Activated naive CD8-positive, alpha-beta T cell (primary cell): Measurements from ENCODE around the gene NXPE1.

ENCODE experiments used
- H3K27ac Mint-ChIP-seq: one replicate; pipeline ENCODE4 v1.8.0; 2021; ENCODE audit warnings: mixed read lengths
- H3K27me3 Mint-ChIP-seq: one replicate; pipeline ENCODE4 v1.8.0; 2021; ENCODE audit warnings: mixed read lengths
- H3K36me3 Mint-ChIP-seq: one replicate; pipeline ENCODE4 v1.8.0; 2021; ENCODE audit warnings: mixed read lengths
- H3K4me1 Mint-ChIP-seq: one replicate; pipeline ENCODE4 v1.8.0; 2021; ENCODE audit warnings: low read depth, mixed read lengths
- H3K4me3 Mint-ChIP-seq: one replicate; pipeline ENCODE4 v1.8.0; 2021; ENCODE audit warnings: mild to moderate bottlenecking, mixed read lengths
- H3K9me3 Mint-ChIP-seq: one replicate; pipeline ENCODE4 v1.8.0; 2021; ENCODE audit warnings: low read depth, mixed read lengths

Gene NXPE1

DNA sequence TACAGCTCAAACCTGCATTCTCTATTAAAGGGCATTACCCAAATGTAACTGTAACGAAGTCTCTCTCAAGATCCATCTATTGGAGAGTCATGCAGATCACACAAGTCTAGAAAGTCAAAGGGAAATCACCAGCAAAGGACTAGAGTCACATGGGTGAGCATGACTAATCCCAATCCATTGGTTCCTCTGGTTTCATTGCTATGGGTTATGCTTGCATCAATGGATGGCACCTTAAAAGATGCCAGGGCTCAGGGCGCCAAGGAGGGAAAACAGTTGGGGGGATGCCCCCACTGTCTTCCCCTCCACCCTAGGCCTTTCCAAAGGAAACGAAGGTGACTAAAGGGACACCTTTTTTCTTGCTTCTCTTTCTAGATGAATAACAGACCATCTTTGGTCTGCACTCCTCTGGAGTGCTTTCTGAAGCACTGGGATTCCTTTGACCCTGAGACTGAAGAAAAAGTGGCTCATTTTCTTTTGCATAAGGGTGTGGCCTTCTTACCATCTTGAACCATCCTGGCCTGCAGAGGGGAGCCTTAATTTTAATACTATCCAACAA lies 27.8 kb upstream of the NXPE1 start:
- Mint-ChIP-seq H3K27ac (no peak overlapping the region), H3K36me3 (peaks cover 13% of the 10 kb centered on the region), H3K27me3 (peaks cover 6% of the 10 kb centered on the region), H3K9me3 (peaks cover 24% of the 10 kb centered on the region), H3K4me3 (no peak overlapping the region), H3K4me1 (no peaks in the 10 kb centered on the region)

DNA sequence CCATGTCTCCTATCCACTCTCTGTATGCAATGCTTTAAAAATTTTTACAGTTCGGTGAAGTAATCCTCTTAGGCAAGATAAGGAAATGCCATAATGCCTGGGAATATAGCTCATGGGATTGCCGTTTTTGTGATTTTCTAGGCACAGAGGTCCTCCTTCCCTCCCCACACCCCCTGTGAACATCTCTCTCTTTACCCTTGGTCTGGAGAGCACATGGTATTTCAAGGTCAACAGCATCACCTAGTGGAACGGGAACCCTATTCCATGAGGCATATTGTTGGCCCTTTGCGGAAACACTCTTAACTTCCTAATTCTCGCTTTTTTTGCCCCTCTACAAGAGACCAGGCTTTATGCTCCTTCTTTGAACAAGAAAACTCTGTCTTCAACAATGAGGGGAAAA lies 27.1 kb upstream of the NXPE1 start:
- Mint-ChIP-seq H3K36me3 (peaks cover 13% of the 10 kb centered on the region), H3K9me3 (peaks cover 24% of the 10 kb centered on the region), H3K4me1 (no peaks in the 10 kb centered on the region), H3K27ac (no peak overlapping the region), H3K4me3 (no peak overlapping the region), H3K27me3 (no peaks in the 10 kb centered on the region)

DNA sequence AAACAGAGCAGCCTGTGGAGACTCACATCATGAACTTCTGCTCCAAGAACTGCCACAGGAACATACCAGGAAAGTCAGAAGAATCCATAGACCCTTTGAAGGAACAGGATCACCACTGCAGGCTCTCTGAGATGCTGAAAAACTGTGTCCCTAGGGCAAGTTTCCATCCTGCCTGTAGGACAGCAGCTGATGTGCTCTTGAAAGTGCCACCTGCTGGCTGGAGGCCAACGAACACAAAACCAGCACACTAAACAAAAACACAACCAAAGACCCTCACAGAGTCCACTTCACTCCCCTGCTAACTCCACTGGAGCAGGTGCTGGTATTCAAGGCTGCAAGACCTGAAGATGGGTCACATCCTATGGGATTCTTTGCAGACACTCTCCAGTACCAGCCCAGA lies 12.0 kb upstream of the NXPE1 start:
- Mint-ChIP-seq H3K4me3 (no peak overlapping the region), H3K9me3 (peaks cover 22% of the 10 kb centered on the region), H3K27ac (no peak overlapping the region), H3K36me3 (no peaks in the 10 kb centered on the region), H3K27me3 (peaks cover 13% of the 10 kb centered on the region), H3K4me1 (no peaks in the 10 kb centered on the region)

DNA sequence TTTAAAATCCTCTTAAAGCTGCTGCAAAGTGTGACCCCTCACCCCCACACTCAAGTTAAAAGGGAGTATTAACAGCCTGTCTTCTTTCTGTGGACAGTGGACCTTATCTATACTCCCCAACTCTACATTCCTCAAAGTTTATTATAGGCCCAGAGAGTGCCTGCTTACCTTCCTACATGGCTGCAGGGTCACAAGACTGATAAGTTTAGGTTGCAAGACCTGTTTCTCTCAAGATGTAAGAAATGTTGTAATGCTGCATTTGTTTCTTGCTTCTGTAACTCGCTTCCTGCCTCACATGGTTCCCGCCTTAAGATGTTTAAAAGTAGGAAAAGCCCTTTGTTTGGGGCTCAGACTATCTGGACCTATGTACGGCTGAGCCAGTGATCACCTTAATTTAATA lies 10.1 kb upstream of the NXPE1 start:
- H3K9me3 Mint-ChIP-seq, result peaks cover 13% of the 10 kb centered on the region
- H3K36me3 Mint-ChIP-seq, result no peaks in the 10 kb centered on the region
- no peaks in the 10 kb centered on the region for H3K4me1 Mint-ChIP-seq
- peaks cover 13% of the 10 kb centered on the region for H3K27me3 Mint-ChIP-seq
- no peak overlapping the region for H3K4me3 Mint-ChIP-seq
- H3K27ac Mint-ChIP-seq, result no peak overlapping the region

DNA sequence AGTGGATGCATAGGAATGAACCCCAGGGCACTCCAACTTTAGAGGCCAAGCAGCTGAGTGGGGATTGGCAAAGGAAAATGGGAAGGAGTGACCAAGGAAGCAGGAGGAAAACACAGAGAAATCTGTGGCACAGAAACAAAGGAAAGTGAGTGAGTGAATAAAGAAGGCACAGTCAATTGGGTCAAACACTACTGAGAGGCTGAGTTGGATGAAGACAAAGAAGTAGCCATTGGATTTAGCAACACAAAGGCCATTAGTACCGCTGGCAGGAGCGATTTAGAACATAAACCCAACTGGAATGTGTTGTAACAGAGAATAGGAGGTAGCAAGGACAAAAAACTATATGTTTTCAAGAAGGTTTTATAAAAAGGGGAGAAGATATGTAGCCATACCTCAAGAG lies 6.6 kb upstream of the NXPE1 start:
- Mint-ChIP-seq H3K36me3 (peaks cover 2% of the 10 kb centered on the region), H3K27me3 (peaks cover 3% of the 10 kb centered on the region), H3K4me1 (no peaks in the 10 kb centered on the region), H3K9me3 (no peaks in the 10 kb centered on the region), H3K27ac (no peak overlapping the region), H3K4me3 (no peak overlapping the region)

DNA sequence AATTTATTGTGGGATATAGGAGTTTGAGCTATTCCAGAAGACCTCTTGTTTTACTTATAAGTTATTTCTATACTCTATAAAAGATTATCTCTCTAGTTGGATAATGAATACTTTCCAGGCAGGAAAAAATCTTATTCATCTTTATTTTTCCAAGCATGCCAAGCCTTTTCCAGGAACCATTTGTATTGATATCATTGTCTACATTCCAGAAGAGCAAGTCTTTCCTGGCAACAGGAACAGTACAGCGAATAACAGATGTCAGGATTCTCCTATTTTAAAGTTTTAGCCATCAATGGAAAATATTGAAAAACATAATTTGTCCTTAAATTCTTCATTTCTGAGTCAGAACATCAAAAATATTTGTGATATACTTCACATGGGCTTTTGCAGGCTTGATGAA lies 5.2 kb upstream of the NXPE1 start:
- no peaks in the 10 kb centered on the region for H3K9me3 Mint-ChIP-seq
- no peaks in the 10 kb centered on the region for H3K4me1 Mint-ChIP-seq
- H3K36me3 Mint-ChIP-seq, result peaks cover 2% of the 10 kb centered on the region
- H3K4me3 Mint-ChIP-seq, result no peak overlapping the region
- no peak overlapping the region for H3K27ac Mint-ChIP-seq
- H3K27me3 Mint-ChIP-seq, result no peaks in the 10 kb centered on the region

DNA sequence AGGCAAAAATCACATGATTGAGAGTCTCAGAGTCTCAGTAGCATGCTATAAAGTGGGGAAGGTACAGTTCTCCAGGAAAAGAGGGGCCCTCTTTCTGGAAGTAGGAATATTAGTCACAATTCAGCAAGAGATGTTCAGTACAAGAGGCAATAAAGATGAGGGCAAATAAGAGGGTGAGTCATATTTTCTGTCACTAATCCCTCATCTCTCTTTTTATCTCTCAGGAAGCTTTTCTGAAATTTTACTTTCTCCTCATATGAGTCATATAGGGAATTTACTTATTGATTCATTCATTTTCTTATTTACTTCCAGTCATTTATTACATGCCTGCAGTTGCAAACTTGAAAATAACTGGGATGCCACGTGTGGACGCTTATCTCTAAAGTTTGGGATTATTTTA lies 3.4 kb upstream of the NXPE1 start:
- Mint-ChIP-seq H3K9me3 (no peaks in the 10 kb centered on the region), H3K4me3 (no peak overlapping the region), H3K27ac (no peak overlapping the region), H3K36me3 (peaks cover 2% of the 10 kb centered on the region), H3K27me3 (peaks cover 1% of the 10 kb centered on the region), H3K4me1 (no peaks in the 10 kb centered on the region)

DNA sequence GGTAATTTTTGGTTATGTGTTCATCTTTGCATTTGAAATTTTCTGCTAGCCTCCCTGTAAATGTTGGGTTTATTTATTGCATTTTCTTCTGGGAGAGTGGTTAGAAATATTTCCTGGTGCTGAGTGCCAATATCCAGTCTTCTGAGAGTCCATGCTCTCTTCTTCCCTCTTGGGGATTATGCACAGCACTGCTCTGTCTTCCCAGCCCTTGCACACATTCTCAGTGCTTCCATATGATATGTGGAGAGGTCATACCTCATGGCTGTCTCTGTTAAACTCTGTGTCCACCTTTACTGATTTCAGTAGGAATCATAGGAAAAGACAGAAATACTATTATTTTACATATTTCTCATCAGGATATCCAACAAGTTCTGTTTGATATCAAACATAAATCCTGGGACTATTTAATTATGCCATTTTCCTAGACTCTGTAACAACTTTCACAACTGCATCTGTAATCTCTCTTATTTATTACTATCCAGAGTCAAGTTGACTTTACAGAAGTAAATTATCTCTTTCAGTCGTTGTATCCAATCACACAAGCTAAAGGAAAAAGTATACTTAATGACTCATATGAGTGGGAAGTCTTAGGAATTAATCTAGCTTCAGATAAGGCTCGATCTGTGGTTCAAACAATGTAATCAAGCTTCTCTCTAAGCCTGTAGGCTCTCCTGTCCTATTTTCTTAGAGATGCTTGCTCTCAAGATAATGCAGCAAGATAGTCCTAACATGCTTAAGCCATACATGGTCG lies 2.7 kb upstream of the NXPE1 start:
- Mint-ChIP-seq H3K9me3 (no peaks in the 10 kb centered on the region), H3K36me3 (peaks cover 2% of the 10 kb centered on the region), H3K27ac (no peak overlapping the region), H3K4me1 (no peaks in the 10 kb centered on the region), H3K27me3 (peaks cover 1% of the 10 kb centered on the region), H3K4me3 (no peak overlapping the region)

DNA sequence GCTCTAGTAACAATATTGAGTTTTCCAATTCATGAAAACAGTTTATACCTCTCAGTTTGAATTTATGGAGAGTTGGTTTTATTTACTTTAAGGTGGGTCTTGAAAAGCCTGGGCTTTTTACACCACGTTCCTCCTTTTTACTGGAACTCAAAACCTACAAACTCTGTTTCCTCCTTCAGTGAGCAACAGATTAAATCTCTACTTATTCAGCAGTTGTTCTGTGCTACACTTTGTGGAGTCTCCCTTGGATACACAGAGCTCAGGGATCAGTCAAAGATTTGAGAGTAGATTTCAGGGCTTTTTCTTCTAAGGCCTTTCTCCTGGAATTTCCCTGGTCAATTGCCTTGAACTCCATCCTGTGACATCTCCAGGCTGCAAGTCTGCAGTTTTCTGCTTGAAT lies 3.5 kb downstream of the NXPE1 start:
- Mint-ChIP-seq H3K4me1 (no peaks in the 10 kb centered on the region), H3K27ac (no peak overlapping the region), H3K36me3 (no peaks in the 10 kb centered on the region), H3K27me3 (peaks cover 1% of the 10 kb centered on the region), H3K4me3 (no peak overlapping the region), H3K9me3 (no peaks in the 10 kb centered on the region)

DNA sequence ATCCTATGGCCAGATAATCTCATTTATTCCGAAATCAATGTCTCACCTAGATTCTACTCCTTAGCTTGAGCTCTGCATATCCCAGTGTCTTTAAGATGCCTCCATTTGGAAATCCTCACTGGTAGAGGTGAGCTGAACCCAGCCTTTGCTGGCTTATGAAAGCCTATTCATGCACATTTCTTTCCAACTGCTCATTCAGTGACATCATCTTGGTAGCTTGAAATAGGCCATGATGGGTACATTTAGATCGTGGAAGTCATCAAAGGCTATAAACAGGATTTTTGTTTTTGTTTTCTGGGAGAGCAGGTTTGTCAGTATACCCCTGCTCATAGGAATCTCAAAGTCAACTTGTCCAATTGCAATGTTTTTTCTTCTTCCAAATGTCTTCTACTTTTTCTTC lies 6.0 kb downstream of the NXPE1 start:
- no peaks in the 10 kb centered on the region for H3K27me3 Mint-ChIP-seq
- no peaks in the 10 kb centered on the region for H3K36me3 Mint-ChIP-seq
- H3K4me1 Mint-ChIP-seq, result no peaks in the 10 kb centered on the region
- H3K9me3 Mint-ChIP-seq, result no peaks in the 10 kb centered on the region
- H3K27ac Mint-ChIP-seq, result no peak overlapping the region
- H3K4me3 Mint-ChIP-seq, result no peak overlapping the region

DNA sequence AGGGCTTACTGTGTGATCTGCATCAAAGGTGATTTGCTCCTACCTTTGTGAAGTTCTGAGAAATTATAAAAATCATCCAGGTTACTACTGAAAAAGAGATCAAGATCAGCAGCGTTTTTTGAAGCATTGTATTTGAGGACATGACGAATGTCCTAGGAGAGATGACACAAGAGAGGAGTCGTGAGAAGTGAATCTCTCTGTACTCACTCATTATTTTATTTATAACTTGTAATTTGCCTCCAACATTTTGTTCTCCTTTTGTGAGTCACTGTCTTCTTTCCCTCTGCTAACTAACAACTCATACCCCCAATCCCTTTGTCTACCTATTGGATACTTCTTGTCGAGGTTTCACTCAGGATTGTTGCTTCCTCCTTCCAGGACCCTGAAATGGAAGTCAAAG lies 8.6 kb downstream of the NXPE1 start:
- Mint-ChIP-seq H3K4me3 (no peak overlapping the region), H3K4me1 (no peaks in the 10 kb centered on the region), H3K27ac (no peak overlapping the region), H3K27me3 (no peaks in the 10 kb centered on the region), H3K36me3 (no peaks in the 10 kb centered on the region), H3K9me3 (no peaks in the 10 kb centered on the region)

DNA sequence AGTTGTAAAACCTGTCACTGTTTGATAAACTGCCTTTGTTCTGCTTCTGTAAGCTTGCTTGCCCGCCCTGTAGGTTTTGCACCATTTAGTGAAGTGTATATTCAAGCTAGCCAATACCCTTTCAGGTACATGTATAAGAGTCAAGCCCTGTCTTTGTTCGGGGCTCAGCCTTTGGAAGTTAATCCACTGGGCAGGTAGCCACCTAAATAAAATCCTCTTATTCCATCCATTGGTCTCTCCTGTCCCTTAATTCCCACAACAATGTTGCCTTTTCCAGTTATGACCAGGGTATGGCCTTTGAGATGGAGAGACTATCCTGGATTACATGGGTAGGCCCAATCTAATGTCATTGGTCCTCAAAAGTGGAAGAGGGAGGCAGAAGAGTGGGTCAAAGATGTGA lies 34.0 kb downstream of the NXPE1 start:
- no peak overlapping the region for H3K27ac Mint-ChIP-seq
- no peaks in the 10 kb centered on the region for H3K4me1 Mint-ChIP-seq
- peaks cover 16% of the 10 kb centered on the region for H3K9me3 Mint-ChIP-seq
- peaks cover 2% of the 10 kb centered on the region for H3K27me3 Mint-ChIP-seq
- peaks cover 11% of the 10 kb centered on the region for H3K36me3 Mint-ChIP-seq
- no peak overlapping the region for H3K4me3 Mint-ChIP-seq

DNA sequence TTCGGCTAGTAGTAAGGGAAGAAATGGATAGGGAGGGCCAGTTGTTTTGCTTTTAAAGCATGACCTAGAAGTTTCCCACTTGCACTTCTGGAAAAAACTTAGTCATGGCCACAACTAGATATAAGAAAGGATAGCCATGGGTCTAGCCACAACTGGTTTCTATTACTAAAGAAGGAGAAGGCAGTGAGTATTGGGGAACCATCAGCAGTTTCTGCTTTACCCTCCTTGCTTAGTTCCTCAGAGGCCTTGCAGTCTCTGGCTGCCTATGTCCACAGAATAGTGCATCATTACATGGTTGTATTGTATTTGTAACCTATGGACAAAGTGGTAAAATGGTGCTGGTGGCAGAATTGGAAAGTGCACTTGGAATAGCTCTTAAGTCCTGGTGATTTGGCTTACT lies 35.6 kb downstream of the NXPE1 start:
- peaks cover 9% of the 10 kb centered on the region for H3K36me3 Mint-ChIP-seq
- no peaks in the 10 kb centered on the region for H3K27me3 Mint-ChIP-seq
- no peaks in the 10 kb centered on the region for H3K4me1 Mint-ChIP-seq
- no peak overlapping the region for H3K27ac Mint-ChIP-seq
- no peak overlapping the region for H3K4me3 Mint-ChIP-seq
- peaks cover 16% of the 10 kb centered on the region for H3K9me3 Mint-ChIP-seq

DNA sequence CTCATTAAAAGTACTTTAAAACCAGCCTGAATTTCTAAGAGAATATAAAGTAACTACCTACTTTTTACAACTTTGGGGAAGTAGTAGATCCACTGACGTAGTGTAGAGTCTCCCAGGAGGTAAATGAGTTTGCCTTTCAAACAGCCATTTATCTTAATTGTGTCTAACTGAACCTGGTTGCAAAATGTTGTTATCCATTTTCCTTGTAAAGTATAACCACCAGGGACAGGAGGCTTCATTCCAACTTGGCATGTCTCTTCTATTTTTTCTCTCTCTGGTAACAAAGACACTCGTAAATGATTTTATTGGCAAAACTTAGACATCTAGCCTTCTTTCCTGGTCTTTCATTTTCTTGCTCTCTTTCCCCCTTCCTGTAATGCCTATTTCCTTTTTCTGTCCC lies 36.9 kb downstream of the NXPE1 start:
- Mint-ChIP-seq H3K9me3 (peaks cover 16% of the 10 kb centered on the region), H3K27ac (no peak overlapping the region), H3K4me3 (no peak overlapping the region), H3K4me1 (no peaks in the 10 kb centered on the region), H3K36me3 (peaks cover 9% of the 10 kb centered on the region), H3K27me3 (no peaks in the 10 kb centered on the region)

DNA sequence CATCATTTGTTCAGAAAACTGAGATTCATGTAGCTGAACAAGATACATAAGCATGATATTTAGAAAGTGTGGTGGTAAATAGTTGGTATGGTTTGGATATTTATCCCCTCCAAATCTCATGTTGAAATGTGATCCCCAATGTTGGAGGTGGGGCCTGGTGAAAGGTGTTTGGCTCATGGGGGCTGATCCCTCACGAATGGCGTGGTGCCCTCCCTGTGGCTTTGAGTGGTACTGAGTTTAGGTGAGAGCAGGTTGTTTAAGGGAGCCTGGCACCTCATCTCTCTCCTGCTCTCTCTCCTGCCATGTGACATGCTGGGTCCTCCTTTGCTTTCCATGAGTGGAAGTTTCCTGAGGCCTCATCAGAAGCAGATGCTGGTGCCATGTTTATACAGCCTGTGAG lies 48.1 kb downstream of the NXPE1 start:
- H3K4me3 Mint-ChIP-seq, result no peak overlapping the region
- H3K9me3 Mint-ChIP-seq, result peaks cover 2% of the 10 kb centered on the region
- no peaks in the 10 kb centered on the region for H3K36me3 Mint-ChIP-seq
- no peak overlapping the region for H3K27ac Mint-ChIP-seq
- H3K4me1 Mint-ChIP-seq, result no peaks in the 10 kb centered on the region
- peaks cover 2% of the 10 kb centered on the region for H3K27me3 Mint-ChIP-seq

DNA sequence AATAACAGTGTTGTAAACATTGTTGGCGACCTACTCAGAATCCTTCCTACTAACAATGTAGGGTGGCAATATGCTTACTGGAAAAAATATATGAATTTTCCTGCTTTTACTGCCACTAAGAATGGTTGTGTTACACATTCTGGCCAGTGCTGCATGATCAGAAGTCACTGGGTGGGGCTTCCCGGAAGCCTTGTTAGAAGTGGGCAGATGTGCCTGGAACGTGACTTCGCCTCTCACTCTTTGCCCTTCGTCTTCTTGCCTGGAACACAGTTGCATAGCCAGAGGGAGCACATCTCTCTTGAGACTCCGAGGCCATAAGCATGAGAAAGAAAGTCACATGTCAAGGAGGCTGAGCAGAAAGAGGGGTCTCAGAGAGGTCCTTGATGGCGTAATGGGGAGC lies 48.6 kb downstream of the NXPE1 start:
- H3K9me3 Mint-ChIP-seq, result peaks cover 6% of the 10 kb centered on the region

More for the DNA sequence above, 48.6 kb downstream of the NXPE1 start:
- Mint-ChIP-seq H3K4me1 (no peaks in the 10 kb centered on the region), H3K4me3 (no peak overlapping the region), H3K36me3 (no peaks in the 10 kb centered on the region), H3K27me3 (peaks cover 5% of the 10 kb centered on the region), H3K27ac (no peak overlapping the region)
